Activated CD4-positive, alpha-beta T cell treated with anti-CD3 and anti-CD28 coated beads, Interleukin-2, amount 10 ng/mL, durations not matched to agents 24 days and 14 days (primary cell): ENCODE measurements around the gene DNAJC18. TPM values are rescaled to one million over a fixed set of nuclear protein-coding genes. Genes with fewer than 3 reads are reported as not detected.
"Not testable (repeated sequence)": the region's sequence is repeated elsewhere in the genome, so short reads cannot be mapped to it uniquely, and the experiment has no call there.

Experiments used
- DNase-seq: peaks from one replicate; pipeline ENCODE4 v3.0.0; 2022
- H3K27ac Mint-ChIP-seq: one replicate; pipeline ENCODE4 v1.8.0; 2022; ENCODE audit warnings: mild to moderate bottlenecking, mixed read lengths
- H3K27me3 Mint-ChIP-seq: one replicate; pipeline ENCODE4 v1.8.0; 2022; ENCODE audit warnings: mixed read lengths
- H3K36me3 Mint-ChIP-seq: one replicate; pipeline ENCODE4 v1.8.0; 2022; ENCODE audit warnings: low read depth, mild to moderate bottlenecking, mixed read lengths
- H3K4me1 Mint-ChIP-seq: one replicate; pipeline ENCODE4 v1.8.0; 2021; ENCODE audit warnings: mixed read lengths
- H3K4me3 Mint-ChIP-seq: one replicate; pipeline ENCODE4 v1.8.0; 2022; ENCODE audit warnings: mild to moderate bottlenecking, moderate library complexity, mixed read lengths
- H3K9me3 Mint-ChIP-seq: one replicate; pipeline ENCODE4 v1.8.0; 2021; ENCODE audit warnings: mixed read lengths
- intact Hi-C: fragments of 100-400 bp; cut with micrococcal nuclease; formaldehyde crosslinking; loops from one replicate; pipeline ENCODE4 v1.15.1; 2023
- total RNA-seq: library from RNA; stranded (reverse); gene quantifications from 2 replicates; pipeline ENCODE4 v1.2.3, GENCODE V29; 2022

DNAJC18 gene
- total RNA-seq: 34.2 and 38.6 TPM in 2 replicates

- peak; percentile 97 for DNase-seq
- peaks cover 16% of the 10 kb centered on the region for H3K36me3 Mint-ChIP-seq
- H3K4me1 Mint-ChIP-seq: peaks cover 55% of the 10 kb centered on the region
- intact Hi-C loops: loop anchor here (1.0 to 5.0 kb wide), 9 partner anchors 8 to 124 kb away; partner anchors contain the start of genes SPATA24 and STING1
- H3K9me3 Mint-ChIP-seq: no peaks in the 10 kb centered on the region
- peak within 1 kb of the TSS; percentile 97 for H3K4me3 Mint-ChIP-seq
- peak within 1 kb of the TSS; percentile 99 for H3K27ac Mint-ChIP-seq
- H3K27me3 Mint-ChIP-seq: no peaks in the 10 kb centered on the region
Measured at GRCh38 chr5:139439013-139439903, at the start of gene DNAJC18. DNAJC18 (minus strand) TSS chr5:139439525; CDS start chr5:139439445, 80 bp downstream.

DNA sequence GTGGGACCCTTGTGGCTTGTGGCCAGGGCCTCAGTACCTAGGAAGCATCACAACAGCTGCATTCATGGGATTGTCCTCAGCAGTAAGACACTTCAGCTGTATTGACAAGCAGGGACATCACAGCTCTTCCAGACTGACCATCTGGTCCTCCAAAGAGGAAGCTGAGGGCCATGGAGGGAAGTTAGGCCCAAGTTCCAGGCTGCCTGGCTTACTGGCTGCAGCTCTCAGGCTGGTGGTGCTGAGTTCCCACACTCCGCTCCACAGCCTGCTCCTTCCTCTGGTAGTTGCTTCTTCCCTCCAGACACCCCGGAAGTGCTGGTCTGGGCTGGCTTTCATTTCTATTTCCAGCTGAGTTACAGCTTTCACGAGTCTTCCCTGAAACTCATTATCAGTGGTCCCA, 48.9 kb upstream of the DNAJC18 start:
- H3K36me3 Mint-ChIP-seq: no peaks in the 10 kb centered on the region
- peak; percentile 72 for DNase-seq
- H3K4me3 Mint-ChIP-seq: no peak overlapping the region
- peaks cover 24% of the 10 kb centered on the region for H3K4me1 Mint-ChIP-seq
- no peaks in the 10 kb centered on the region for H3K9me3 Mint-ChIP-seq
- intact Hi-C loops: no loop called here
- H3K27me3 Mint-ChIP-seq: no peaks in the 10 kb centered on the region
- peak overlapping the region; percentile 60 for H3K27ac Mint-ChIP-seq

DNA sequence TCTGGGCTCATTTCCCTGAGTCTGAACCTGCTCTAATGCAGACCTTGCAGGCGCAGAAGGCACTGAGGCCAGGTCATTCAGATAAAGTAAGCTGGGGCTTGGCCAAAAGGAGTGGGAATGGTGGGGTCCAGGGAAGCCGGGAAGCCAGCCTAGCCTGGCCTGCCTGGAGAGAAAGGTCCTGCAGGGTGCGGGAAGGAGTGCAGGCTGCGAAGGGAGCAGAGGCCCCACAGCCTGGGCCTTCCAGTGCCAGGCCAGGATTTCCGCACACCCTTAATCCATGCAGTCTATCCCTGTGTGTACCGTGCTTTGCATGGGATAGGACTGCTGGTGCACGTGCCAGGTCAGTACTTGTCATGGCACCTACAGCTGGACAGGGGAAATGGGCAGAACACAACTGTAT, 46.9 kb upstream of the DNAJC18 start:
- DNase-seq: no peak
- Mint-ChIP-seq H3K27ac (no peak overlapping the region), H3K27me3 (no peaks in the 10 kb centered on the region), H3K4me3 (no peak overlapping the region), H3K4me1 (peaks cover 23% of the 10 kb centered on the region), H3K36me3 (peaks cover 3% of the 10 kb centered on the region), H3K9me3 (no peaks in the 10 kb centered on the region)
- intact Hi-C loops: no loop called here

DNA sequence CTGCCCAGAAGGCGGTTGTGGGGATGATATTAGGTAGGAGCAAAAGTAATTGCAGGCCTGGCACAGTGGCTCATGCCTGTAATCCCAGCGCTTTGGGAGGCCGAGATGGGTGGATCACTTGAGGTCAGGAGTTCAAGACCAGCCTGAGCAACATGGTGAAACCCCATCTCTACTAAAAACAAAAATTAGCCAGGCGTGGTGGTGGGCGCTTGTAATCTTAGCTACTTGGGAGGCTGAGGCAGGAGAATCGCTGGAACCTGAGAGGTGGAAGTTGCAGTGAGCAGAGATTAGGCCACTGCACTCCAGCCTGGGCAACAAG, 43.5 kb upstream of the DNAJC18 start:
- not testable (repeated sequence) for H3K27me3 Mint-ChIP-seq, DNase-seq, H3K9me3 Mint-ChIP-seq
- Mint-ChIP-seq H3K4me1 (peaks cover 34% of the 10 kb centered on the region), H3K4me3 (peak overlapping the region; percentile 89), H3K36me3 (peaks cover 26% of the 10 kb centered on the region), H3K27ac (peak overlapping the region; percentile 96)
- intact Hi-C loops: loop anchor here (1.0 to 5.0 kb wide), 5 partner anchors 24 to 78 kb away; partner anchors contain the start of genes DNAJC18 and UBE2D2

- H3K4me1 Mint-ChIP-seq: peaks cover 38% of the 10 kb centered on the region
- H3K4me3 Mint-ChIP-seq: peak within 1 kb of the TSS; percentile 89
- peak within 1 kb of the TSS; percentile 96 for H3K27ac Mint-ChIP-seq
- peak; percentile 89 for DNase-seq
- intact Hi-C loops: loop anchor here (1.0 to 5.0 kb wide), 5 partner anchors 23 to 79 kb away; partner anchors contain the start of genes DNAJC18 and UBE2D2
- H3K27me3 Mint-ChIP-seq: no peaks in the 10 kb centered on the region
- H3K9me3 Mint-ChIP-seq: no peaks in the 10 kb centered on the region
- H3K36me3 Mint-ChIP-seq: peaks cover 31% of the 10 kb centered on the region
Measured at GRCh38 chr5:139482050-139482889, 42.9 kb upstream of the DNAJC18 start, which contains the start of gene STING1. STING1 (minus strand) TSS chr5:139482758; CDS start chr5:139481704, 1,054 bp downstream.

- H3K27ac Mint-ChIP-seq: peak overlapping the region; percentile 96
- intact Hi-C loops: loop anchor here (1.0 to 5.0 kb wide), 7 partner anchors 9 to 80 kb away; partner anchors contain the start of genes DNAJC18 and UBE2D2
- peaks cover 41% of the 10 kb centered on the region for H3K4me1 Mint-ChIP-seq
- H3K4me3 Mint-ChIP-seq: peak overlapping the region; percentile 89
- no peaks in the 10 kb centered on the region for H3K9me3 Mint-ChIP-seq
- H3K36me3 Mint-ChIP-seq: peaks cover 37% of the 10 kb centered on the region
- H3K27me3 Mint-ChIP-seq: no peaks in the 10 kb centered on the region
- no peak for DNase-seq
Measured at GRCh38 chr5:139481580-139482049, 42.3 kb upstream of the DNAJC18 start.

- Mint-ChIP-seq H3K4me1 (peaks cover 45% of the 10 kb centered on the region), H3K36me3 (peaks cover 41% of the 10 kb centered on the region), H3K4me3 (peak overlapping the region; percentile 89), H3K27ac (peak overlapping the region; percentile 96), H3K9me3 (no peaks in the 10 kb centered on the region), H3K27me3 (no peaks in the 10 kb centered on the region)
- intact Hi-C loops: loop anchor here (1.0 to 5.0 kb wide), 3 partner anchors 9 to 36 kb away; no protein-coding TSS in a partner anchor
- peak; percentile 74 for DNase-seq
Measured at GRCh38 chr5:139481122-139481533, 41.8 kb upstream of the DNAJC18 start.

- H3K4me3 Mint-ChIP-seq, DNase-seq, H3K27me3 Mint-ChIP-seq, H3K9me3 Mint-ChIP-seq, H3K27ac Mint-ChIP-seq: not testable (repeated sequence)
- intact Hi-C loops: loop anchor here (2.0 to 5.0 kb wide), 2 partner anchors 17 to 38 kb away; no protein-coding TSS in a partner anchor
- Mint-ChIP-seq H3K4me1 (peaks cover 54% of the 10 kb centered on the region), H3K36me3 (peaks cover 54% of the 10 kb centered on the region)
Measured at GRCh38 chr5:139479729-139480128, 40.4 kb upstream of the DNAJC18 start.

DNA sequence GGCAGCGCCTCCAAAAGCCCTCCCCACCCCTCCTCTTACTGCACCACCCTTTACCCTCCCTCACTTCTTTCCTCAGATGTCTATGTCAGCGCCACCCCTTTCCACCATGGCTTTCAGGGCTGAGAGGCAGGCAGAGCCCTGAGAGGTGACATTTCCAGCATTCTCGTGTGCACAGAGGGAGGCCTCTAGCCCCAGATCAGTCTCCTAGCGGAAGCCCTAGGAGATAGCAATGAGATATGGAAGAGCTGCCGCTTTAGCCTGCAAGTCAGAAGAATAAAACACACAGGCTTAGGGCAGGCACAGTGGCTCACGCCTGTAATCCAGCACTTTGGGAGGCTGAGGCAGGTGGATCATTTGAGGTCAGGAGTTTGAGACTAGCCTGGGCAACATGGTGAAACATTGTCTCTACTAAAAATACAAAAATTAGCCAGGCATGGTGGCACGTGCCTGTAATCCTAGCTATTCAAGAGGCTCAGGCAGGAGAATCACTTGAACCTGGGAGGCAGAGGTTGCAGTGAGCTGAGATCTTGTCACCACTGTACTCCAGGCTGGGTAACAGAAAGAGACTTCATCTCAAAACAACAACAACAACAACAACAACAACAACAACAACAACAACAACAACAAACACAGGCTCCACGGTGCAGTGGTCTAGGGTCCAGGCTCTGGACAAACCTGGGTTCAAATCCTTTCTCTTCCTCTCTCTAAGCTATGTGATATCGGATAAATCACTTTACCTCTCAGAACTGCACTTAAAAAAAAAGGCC, 39.5 kb upstream of the DNAJC18 start:
- intact Hi-C loops, H3K9me3 Mint-ChIP-seq, DNase-seq, H3K27me3 Mint-ChIP-seq: not testable (repeated sequence)
- H3K4me3 Mint-ChIP-seq: peak overlapping the region; percentile 65
- peaks cover 57% of the 10 kb centered on the region for H3K36me3 Mint-ChIP-seq
- peaks cover 60% of the 10 kb centered on the region for H3K4me1 Mint-ChIP-seq
- peak overlapping the region; percentile 68 for H3K27ac Mint-ChIP-seq

DNA sequence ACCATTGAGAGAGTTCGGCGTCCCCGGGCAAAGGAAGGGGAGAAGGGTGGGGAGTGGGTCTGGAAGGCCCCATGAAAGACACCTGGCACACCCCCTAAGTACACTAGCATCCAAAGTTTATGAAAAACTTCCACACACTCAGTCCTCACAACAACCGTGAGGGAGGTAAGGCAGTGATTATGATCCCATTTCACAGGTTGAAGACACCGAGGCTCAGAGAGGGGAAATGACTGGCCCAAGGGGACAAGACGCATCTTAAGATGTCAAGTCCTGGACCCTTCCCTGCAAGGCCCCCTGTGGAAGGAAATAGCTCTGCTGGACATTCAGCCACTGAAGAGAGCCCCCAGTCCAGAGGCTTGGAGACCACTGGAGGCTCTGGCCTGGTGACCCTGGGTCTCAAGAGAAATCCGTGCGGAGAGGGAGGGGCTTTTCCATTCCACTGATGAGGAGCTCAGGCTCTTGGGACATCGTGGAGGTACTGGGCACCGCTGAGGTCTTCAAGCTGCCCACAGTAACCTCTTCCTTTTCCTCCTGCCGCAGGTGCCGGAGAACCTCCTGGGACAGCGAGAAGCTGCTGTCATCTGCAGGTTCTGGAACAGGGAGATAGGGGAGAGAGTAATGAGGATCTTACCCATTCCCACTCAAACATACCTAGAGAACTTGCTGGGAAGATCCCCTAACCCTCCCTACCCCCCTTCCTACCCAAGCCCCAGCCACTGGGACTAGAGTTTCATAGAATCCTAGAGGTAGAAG, 36.7 kb upstream of the DNAJC18 start:
- no peaks in the 10 kb centered on the region for H3K27me3 Mint-ChIP-seq
- H3K4me1 Mint-ChIP-seq: peaks cover 76% of the 10 kb centered on the region
- intact Hi-C loops: no loop called here
- no peak for DNase-seq
- H3K9me3 Mint-ChIP-seq: no peaks in the 10 kb centered on the region
- peaks cover 55% of the 10 kb centered on the region for H3K36me3 Mint-ChIP-seq
- H3K27ac Mint-ChIP-seq: peak overlapping the region; percentile 88
- H3K4me3 Mint-ChIP-seq: peak overlapping the region; percentile 78

DNA sequence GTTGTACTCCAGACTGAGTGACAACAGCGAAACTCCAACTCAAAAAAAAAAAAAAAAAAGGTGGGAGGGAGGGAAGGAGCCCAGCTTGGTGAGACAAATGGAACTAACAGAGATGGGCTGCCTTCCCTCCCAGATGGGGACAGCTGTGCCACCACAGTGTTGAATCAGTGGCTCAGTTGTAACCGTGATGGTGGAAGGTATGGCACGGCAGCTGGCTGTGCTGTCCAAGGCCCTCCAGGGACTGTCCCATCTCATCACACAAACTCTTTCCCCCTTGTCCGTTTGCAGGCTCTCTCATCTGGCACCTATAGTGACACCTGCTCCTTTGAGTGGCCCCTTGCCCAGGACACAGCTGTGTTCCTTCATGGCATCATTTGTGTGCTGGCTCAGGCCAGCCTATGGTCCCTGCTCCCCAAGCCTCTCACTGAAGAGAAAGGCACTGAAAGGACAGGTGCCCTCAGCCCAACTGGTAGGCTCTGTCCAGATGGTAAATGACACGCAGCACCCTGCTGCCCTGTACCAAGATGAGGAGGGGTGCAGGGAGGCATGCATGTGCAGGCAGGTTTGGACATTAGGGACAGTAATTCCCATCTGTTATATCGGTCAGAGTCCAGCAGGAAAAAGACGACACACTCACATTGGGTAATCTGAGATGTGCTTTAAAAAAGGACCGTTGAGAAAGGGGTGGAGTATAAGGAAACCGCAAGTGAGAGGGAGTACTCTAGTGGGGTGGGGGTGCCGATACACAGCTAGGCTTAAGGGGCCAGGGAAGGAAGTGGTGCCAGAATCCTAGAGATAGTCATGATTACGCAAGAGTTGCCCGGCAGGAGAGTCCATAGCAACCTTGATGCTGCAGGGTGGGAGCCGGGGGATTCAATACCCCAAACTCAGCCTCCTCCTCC, 35.8 kb upstream of the DNAJC18 start:
- peaks cover 75% of the 10 kb centered on the region for H3K4me1 Mint-ChIP-seq
- DNase-seq: peak; percentile 60
- no peaks in the 10 kb centered on the region for H3K9me3 Mint-ChIP-seq
- H3K36me3 Mint-ChIP-seq: peaks cover 47% of the 10 kb centered on the region
- H3K4me3 Mint-ChIP-seq: peak overlapping the region; percentile 78
- H3K27me3 Mint-ChIP-seq: no peaks in the 10 kb centered on the region
- intact Hi-C loops: no loop called here
- H3K27ac Mint-ChIP-seq: peak overlapping the region; percentile 88

- peak overlapping the region; percentile 72 for H3K27ac Mint-ChIP-seq
- H3K36me3 Mint-ChIP-seq: peaks cover 38% of the 10 kb centered on the region
- no peaks in the 10 kb centered on the region for H3K27me3 Mint-ChIP-seq
- peaks cover 77% of the 10 kb centered on the region for H3K4me1 Mint-ChIP-seq
- H3K4me3 Mint-ChIP-seq: peak overlapping the region; percentile 1
- no peaks in the 10 kb centered on the region for H3K9me3 Mint-ChIP-seq
- intact Hi-C loops: no loop called here
- no peak for DNase-seq
Measured at GRCh38 chr5:139473565-139473964, 34.2 kb upstream of the DNAJC18 start.
